Effector memory CD4-positive, alpha-beta T cell (primary cell): ENCODE data around the gene FAM193A.
"Not testable (repeated sequence)": the region's sequence is repeated elsewhere in the genome, so short reads cannot be mapped to it uniquely, and the experiment has no call there.

Experiments
- DNase-seq, 3 donors: peaks; one replicate each; pipeline ENCODE4 v3.0.0-alpha.2; 2020
- H3K27ac ChIP-seq: 2 replicates; pipeline ENCODE4 v1.7.0; 2013; ENCODE audit warnings: mild to moderate bottlenecking, low read length, moderate library complexity; ENCODE audit not compliant: insufficient read depth, poor library complexity, severe bottlenecking
- H3K27me3 ChIP-seq: replicated peaks from 2 replicates; pipeline ENCODE4 v1.7.0; 2013; ENCODE audit warnings: mild to moderate bottlenecking, low read length; ENCODE audit not compliant: insufficient read depth, control insufficient read depth, poor library complexity, severe bottlenecking
- H3K36me3 ChIP-seq: 2 replicates; pipeline ENCODE4 v1.7.0; 2013; ENCODE audit warnings: mild to moderate bottlenecking, low read length, moderate library complexity; ENCODE audit not compliant: control insufficient read depth, insufficient read depth
- H3K4me1 ChIP-seq: 2 replicates; pipeline ENCODE4 v1.7.0; 2013; ENCODE audit warnings: low read length, mild to moderate bottlenecking; ENCODE audit not compliant: control insufficient read depth, insufficient read depth, poor library complexity, severe bottlenecking
- H3K4me3 ChIP-seq: 2 replicates; pipeline ENCODE4 v1.7.0; 2013; ENCODE audit warnings: low read length, low read depth, mild to moderate bottlenecking; ENCODE audit not compliant: insufficient read depth, poor library complexity, severe bottlenecking
- H3K9me3 ChIP-seq: 2 replicates; pipeline ENCODE4 v1.7.0; 2013; ENCODE audit warnings: mild to moderate bottlenecking, low read length, moderate library complexity; ENCODE audit not compliant: control insufficient read depth

Gene FAM193A

GRCh38 chr4:2546961-2547691 lies 10.7 kb downstream of the FAM193A start:
- H3K27me3 ChIP-seq, H3K36me3 ChIP-seq, DNase-seq, H3K27ac ChIP-seq, H3K4me3 ChIP-seq, H3K9me3 ChIP-seq, H3K4me1 ChIP-seq: not testable (repeated sequence)

GRCh38 chr4:2551118-2551517 lies 14.7 kb downstream of the FAM193A start:
- DNase-seq: no peak
- H3K4me1 ChIP-seq: no peaks in the 10 kb centered on the region
- no peak overlapping the region for H3K4me3 ChIP-seq
- H3K9me3 ChIP-seq: no peaks in the 10 kb centered on the region
- H3K36me3 ChIP-seq: no peaks in the 10 kb centered on the region
- H3K27me3 ChIP-seq: no peaks in the 10 kb centered on the region
- no peak overlapping the region for H3K27ac ChIP-seq

- H3K9me3 ChIP-seq: no peaks in the 10 kb centered on the region
- H3K27me3 ChIP-seq: no peaks in the 10 kb centered on the region
Measured at GRCh38 chr4:2552806-2553205, 16.4 kb downstream of the FAM193A start.

GRCh38 chr4:2558301-2558700 lies 21.9 kb downstream of the FAM193A start:
- no peaks in the 10 kb centered on the region for H3K4me1 ChIP-seq
- DNase-seq: no peak
- H3K9me3 ChIP-seq: no peaks in the 10 kb centered on the region

More at GRCh38 chr4:2552806-2553205, 16.4 kb downstream of the FAM193A start:
- no peak for DNase-seq
- no peak overlapping the region for H3K27ac ChIP-seq
- H3K36me3 ChIP-seq: no peaks in the 10 kb centered on the region
- no peak overlapping the region for H3K4me3 ChIP-seq
- no peaks in the 10 kb centered on the region for H3K4me1 ChIP-seq

GRCh38 chr4:2560167-2560566 lies 23.7 kb downstream of the FAM193A start:
- Histone ChIP-seq H3K36me3 (no peaks in the 10 kb centered on the region), H3K27ac (no peak overlapping the region), H3K4me3 (no peak overlapping the region), H3K27me3 (no peaks in the 10 kb centered on the region), H3K4me1 (no peaks in the 10 kb centered on the region), H3K9me3 (no peaks in the 10 kb centered on the region)
- DNase-seq: no peak

More at GRCh38 chr4:2558301-2558700, 21.9 kb downstream of the FAM193A start:
- H3K4me3 ChIP-seq: no peak overlapping the region
- H3K36me3 ChIP-seq: no peaks in the 10 kb centered on the region
- no peaks in the 10 kb centered on the region for H3K27me3 ChIP-seq
- no peak overlapping the region for H3K27ac ChIP-seq

- no peaks in the 10 kb centered on the region for H3K27me3 ChIP-seq
- H3K36me3 ChIP-seq: no peaks in the 10 kb centered on the region
- no peaks in the 10 kb centered on the region for H3K4me1 ChIP-seq
- no peak overlapping the region for H3K4me3 ChIP-seq
- DNase-seq: no peak
- H3K9me3 ChIP-seq: no peaks in the 10 kb centered on the region
- H3K27ac ChIP-seq: no peak overlapping the region
Measured at GRCh38 chr4:2565533-2565932, 29.1 kb downstream of the FAM193A start.

GRCh38 chr4:2570036-2570435 lies 33.6 kb downstream of the FAM193A start:
- Histone ChIP-seq H3K4me1 (no peaks in the 10 kb centered on the region), H3K27ac (no peak overlapping the region), H3K36me3 (no peaks in the 10 kb centered on the region), H3K27me3 (no peaks in the 10 kb centered on the region), H3K9me3 (no peaks in the 10 kb centered on the region), H3K4me3 (no peak overlapping the region)
- DNase-seq: no peak

- Histone ChIP-seq H3K4me1 (no peaks in the 10 kb centered on the region), H3K9me3 (no peaks in the 10 kb centered on the region), H3K4me3 (no peak overlapping the region), H3K27me3 (no peaks in the 10 kb centered on the region), H3K27ac (no peak overlapping the region), H3K36me3 (no peaks in the 10 kb centered on the region)
- no peak for DNase-seq
Measured at GRCh38 chr4:2570551-2571222, 34.2 kb downstream of the FAM193A start.

GRCh38 chr4:2572076-2572475 lies 35.6 kb downstream of the FAM193A start:
- Histone ChIP-seq H3K9me3 (no peaks in the 10 kb centered on the region), H3K36me3 (no peaks in the 10 kb centered on the region), H3K4me1 (no peaks in the 10 kb centered on the region), H3K27me3 (no peaks in the 10 kb centered on the region), H3K27ac (no peak overlapping the region), H3K4me3 (no peak overlapping the region)
- no peak for DNase-seq

GRCh38 chr4:2572866-2573265 lies 36.4 kb downstream of the FAM193A start:
- Histone ChIP-seq H3K27ac (no peak overlapping the region), H3K4me1 (no peaks in the 10 kb centered on the region), H3K9me3 (no peaks in the 10 kb centered on the region), H3K36me3 (no peaks in the 10 kb centered on the region), H3K27me3 (no peaks in the 10 kb centered on the region), H3K4me3 (no peak overlapping the region)
- no peak for DNase-seq
